ENCODE results near the gene ARHGEF5. TPM values are rescaled to one million over a fixed set of nuclear protein-coding genes. Genes with fewer than 3 reads are reported as not detected.

Gene ARHGEF5
- total and polyA plus RNA-seq, 9 of the 15 experiments (the other 6 are each of a cell fraction or from before 2014, with no cell fraction given) = 0.03 to 0.49 (median 0.10) TPM; not detected in 1

- TF ChIP-seq RAD21 (CRISPR knock-in tag; conservative IDR thresholded peaks at IDR 0.05 in 1 of 2, IDR thresholded peaks at IDR 0.05 in 1 of 2) (no peak), JUNB (CRISPR knock-in tag; conservative IDR thresholded peaks at IDR 0.05) (no peak), MAFG (tag; conservative IDR thresholded peaks at IDR 0.05) (peak; percentile 77), NFE2 (IDR thresholded peaks at IDR 0.05; ENCODE audit: low read depth) (peak; percentile 88), ZZZ3 (IDR thresholded peaks at IDR 0.05) (no peak), C11orf30 (IDR thresholded peaks at IDR 0.05; ENCODE audit: low read depth) (peak; percentile 81), BACH1 (tag; IDR thresholded peaks at IDR 0.05) (peak; percentile 25; the same call in 1 of the 2 replicates), ZNF668 (CRISPR knock-in tag; IDR thresholded peaks at IDR 0.05) (no peak), MGA (IDR thresholded peaks at IDR 0.05) (peak; percentile 78), RFX1 (IDR thresholded peaks at IDR 0.05) (no peak)
- TF ChIP-seq, protein P1, sequence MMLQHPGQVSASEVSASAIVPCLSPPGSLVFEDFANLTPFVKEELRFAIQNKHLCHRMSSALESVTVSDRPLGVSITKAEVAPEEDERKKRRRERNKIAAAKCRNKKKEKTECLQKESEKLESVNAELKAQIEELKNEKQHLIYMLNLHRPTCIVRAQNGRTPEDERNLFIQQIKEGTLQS (IDR thresholded peaks at IDR 0.05) = 0 out of 2 replicates have a peak, but pooled peaks have one; percentile 26
- TF ChIP-seq, protein P1 (CRISPR knock-in tag; conservative IDR thresholded peaks at IDR 0.05) = no peak
- TF ChIP-seq, protein P2, sequence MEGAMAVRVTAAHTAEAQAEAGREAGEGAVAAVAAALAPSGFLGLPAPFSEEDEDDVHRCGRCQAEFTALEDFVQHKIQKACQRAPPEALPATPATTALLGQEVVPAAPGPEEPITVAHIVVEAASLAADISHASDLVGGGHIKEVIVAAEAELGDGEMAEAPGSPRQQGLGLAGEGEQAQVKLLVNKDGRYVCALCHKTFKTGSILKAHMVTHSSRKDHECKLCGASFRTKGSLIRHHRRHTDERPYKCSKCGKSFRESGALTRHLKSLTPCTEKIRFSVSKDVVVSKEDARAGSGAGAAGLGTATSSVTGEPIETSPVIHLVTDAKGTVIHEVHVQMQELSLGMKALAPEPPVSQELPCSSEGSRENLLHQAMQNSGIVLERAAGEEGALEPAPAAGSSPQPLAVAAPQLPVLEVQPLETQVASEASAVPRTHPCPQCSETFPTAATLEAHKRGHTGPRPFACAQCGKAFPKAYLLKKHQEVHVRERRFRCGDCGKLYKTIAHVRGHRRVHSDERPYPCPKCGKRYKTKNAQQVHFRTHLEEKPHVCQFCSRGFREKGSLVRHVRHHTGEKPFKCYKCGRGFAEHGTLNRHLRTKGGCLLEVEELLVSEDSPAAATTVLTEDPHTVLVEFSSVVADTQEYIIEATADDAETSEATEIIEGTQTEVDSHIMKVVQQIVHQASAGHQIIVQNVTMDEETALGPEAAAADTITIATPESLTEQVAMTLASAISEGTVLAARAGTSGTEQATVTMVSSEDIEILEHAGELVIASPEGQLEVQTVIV (CRISPR knock-in tag; IDR thresholded peaks at IDR 0.05; ENCODE audit: borderline replicate concordance) = no peak
Observed at GRCh38 chr7:144378651-144379050, 23.4 kb downstream of the ARHGEF5 start (continued).
